ENCODE results near the gene ECM1.

The ECM1 gene

GRCh38 chr1:150543500-150544143 is 35.7 kb downstream of the ECM1 start:
- no peak overlapping the region for H3K23ac ChIP-seq (ENCODE audit: low read length in 2 of 2)
- no peak overlapping the region for H2BK12ac ChIP-seq (ENCODE audit: low read length in 2 of 2)
- no peak overlapping the region for H3K14ac ChIP-seq (ENCODE audit: low read length in 2 of 2)
- H3K36me3 ChIP-seq (ENCODE audit: control insufficient read depth in 1 of 2, insufficient read depth in 2 of 2, low read depth in 1 of 2, low read length in 2 of 2): no peaks in the 10 kb centered on the region
- H2BK5ac ChIP-seq (ENCODE audit: low read depth, low read length, poor library complexity, severe bottlenecking): no peak overlapping the region
- peaks cover 5% of the 10 kb centered on the region for H3K4me1 ChIP-seq (ENCODE audit: control insufficient read depth, insufficient read depth, low read depth, low read length)
- H3K18ac ChIP-seq (ENCODE audit: low read depth in 1 of 2, low read length in 2 of 2): no peak overlapping the region
- peak; percentile 28 for DNase-seq
- H3K79me1 ChIP-seq (replicated peaks; ENCODE audit: low read length, poor library complexity, severe bottlenecking): no peaks in the 10 kb centered on the region
- no peak overlapping the region for H3K27ac ChIP-seq (ENCODE audit: low read length, poor library complexity, severe bottlenecking)
- peak overlapping the region; percentile 54 for H4K8ac ChIP-seq (ENCODE audit: low read length)
- peak overlapping the region; percentile 32 for H2AK5ac ChIP-seq (ENCODE audit: low read length, severe bottlenecking)
- H3K9ac ChIP-seq (ENCODE audit: low read length): peak overlapping the region; percentile 68
- H3K4me3 ChIP-seq (ENCODE audit: insufficient read depth in 1 of 2, low read depth in 1 of 2, low read length in 2 of 2): peak overlapping the region in 1 of 2 experiments; percentile 27
- H3K4me2 ChIP-seq (ENCODE audit: low read length, poor library complexity, severe bottlenecking): no peak overlapping the region
- no peak overlapping the region for H2AFZ ChIP-seq (ENCODE audit: low read depth, low read length)
- no peak overlapping the region for H4K91ac ChIP-seq (ENCODE audit: low read length)
- no peak overlapping the region for H2BK120ac ChIP-seq (ENCODE audit: low read depth, low read length)
- no peaks in the 10 kb centered on the region for H3K9me3 ChIP-seq (ENCODE audit: control insufficient read depth, low read length)
- 97% methylated on average over 11 of the region's 13 CpGs for WGBS
- H3K27me3 ChIP-seq (ENCODE audit: control insufficient read depth in 1 of 2, insufficient read depth in 1 of 2, low read length in 2 of 2): no peaks in the 10 kb centered on the region
- no peak overlapping the region for H3K4ac ChIP-seq (ENCODE audit: low read depth in 1 of 2, low read length in 2 of 2)
- no peak overlapping the region for H2BK15ac ChIP-seq (ENCODE audit: low read depth, poor library complexity, severe bottlenecking)

DNA sequence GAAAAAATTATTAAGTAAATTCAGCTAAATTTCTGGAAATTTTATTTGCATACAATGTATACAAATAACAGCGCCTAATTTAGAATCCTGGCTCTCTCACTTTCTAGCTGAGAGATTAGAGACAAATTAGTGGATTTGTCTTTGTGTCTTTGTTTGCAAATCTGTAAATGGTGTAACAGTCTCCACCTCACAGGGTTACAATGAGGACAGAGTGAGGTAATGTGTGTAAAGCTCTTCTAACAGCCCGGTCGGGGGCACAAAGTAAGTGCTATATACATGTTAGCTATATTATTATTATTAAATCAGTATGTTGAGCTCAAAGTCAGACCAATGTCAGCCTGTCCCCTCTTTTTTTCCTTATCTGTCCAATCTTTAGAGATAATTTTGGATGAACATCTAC is 36.3 kb downstream of the ECM1 start:
- Histone ChIP-seq H3K27me3 (ENCODE audit: control insufficient read depth in 1 of 2, insufficient read depth in 1 of 2, low read length in 2 of 2) (no peaks in the 10 kb centered on the region), H3K36me3 (ENCODE audit: control insufficient read depth in 1 of 2, insufficient read depth in 2 of 2, low read depth in 1 of 2, low read length in 2 of 2) (no peaks in the 10 kb centered on the region), H2AK5ac (ENCODE audit: low read length, severe bottlenecking) (no peak overlapping the region), H2BK12ac (ENCODE audit: low read length in 2 of 2) (no peak overlapping the region), H3K9me3 (ENCODE audit: control insufficient read depth, low read length) (no peaks in the 10 kb centered on the region), H4K8ac (ENCODE audit: low read length) (no peak overlapping the region), H2BK5ac (ENCODE audit: low read depth, low read length, poor library complexity, severe bottlenecking) (no peak overlapping the region), H3K4ac (ENCODE audit: low read depth in 1 of 2, low read length in 2 of 2) (no peak overlapping the region), H3K4me2 (ENCODE audit: low read length, poor library complexity, severe bottlenecking) (no peak overlapping the region), H3K4me3 (ENCODE audit: insufficient read depth in 1 of 2, low read depth in 1 of 2, low read length in 2 of 2) (peak overlapping the region in 1 of 2 experiments; percentile 27), H3K4me1 (ENCODE audit: control insufficient read depth, insufficient read depth, low read depth, low read length) (peaks cover 7% of the 10 kb centered on the region), H4K91ac (ENCODE audit: low read length) (no peak overlapping the region), H2BK15ac (ENCODE audit: low read depth, poor library complexity, severe bottlenecking) (no peak overlapping the region), H3K27ac (ENCODE audit: low read length, poor library complexity, severe bottlenecking) (no peak overlapping the region), H3K18ac (ENCODE audit: low read depth in 1 of 2, low read length in 2 of 2) (no peak overlapping the region), H3K23ac (ENCODE audit: low read length in 2 of 2) (no peak overlapping the region), H3K14ac (ENCODE audit: low read length in 2 of 2) (no peak overlapping the region), H2BK120ac (ENCODE audit: low read depth, low read length) (no peak overlapping the region), H3K9ac (ENCODE audit: low read length) (peak overlapping the region; percentile 68), H2AFZ (ENCODE audit: low read depth, low read length) (no peak overlapping the region), H3K79me1 (replicated peaks; ENCODE audit: low read length, poor library complexity, severe bottlenecking) (no peaks in the 10 kb centered on the region)
- WGBS: 100% methylated on average over 1 of the region's 3 CpGs
- DNase-seq: peak; percentile 35

DNA sequence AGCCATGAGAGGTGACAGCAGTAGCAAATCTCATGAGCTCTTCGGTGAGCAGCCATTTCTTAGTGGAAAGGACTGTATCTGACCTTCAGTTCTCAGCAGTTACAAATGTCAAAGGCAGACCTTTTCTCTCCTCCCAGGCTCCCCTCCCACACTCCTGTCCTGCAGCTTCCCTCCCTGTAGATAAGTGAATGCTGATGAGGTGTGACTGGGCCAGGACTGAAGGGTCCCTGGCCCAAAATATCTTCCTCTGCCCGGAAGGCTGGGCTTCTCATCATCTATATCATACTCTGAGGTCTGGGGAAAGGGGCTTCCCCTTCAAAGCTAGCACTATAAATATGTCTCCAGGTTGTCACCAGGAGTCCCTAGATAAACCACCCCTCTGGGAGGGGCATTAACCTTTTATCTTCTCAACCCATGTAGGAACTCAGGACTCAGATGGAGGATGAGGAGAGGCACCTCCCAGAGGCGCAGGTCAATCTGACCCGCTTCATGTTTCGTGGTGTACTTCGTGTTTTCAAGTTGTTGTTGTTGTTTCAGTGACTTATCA is 37.6 kb downstream of the ECM1 start:
- Histone ChIP-seq H3K27me3 (ENCODE audit: control insufficient read depth in 1 of 2, insufficient read depth in 1 of 2, low read length in 2 of 2) (no peaks in the 10 kb centered on the region), H2BK15ac (ENCODE audit: low read depth, poor library complexity, severe bottlenecking) (no peak overlapping the region), H3K9ac (ENCODE audit: low read length) (no peak overlapping the region), H3K27ac (ENCODE audit: low read length, poor library complexity, severe bottlenecking) (no peak overlapping the region), H3K4me3 (ENCODE audit: insufficient read depth in 1 of 2, low read depth in 1 of 2, low read length in 2 of 2) (no peak overlapping the region), H4K8ac (ENCODE audit: low read length) (no peak overlapping the region), H4K91ac (ENCODE audit: low read length) (no peak overlapping the region), H3K18ac (ENCODE audit: low read depth in 1 of 2, low read length in 2 of 2) (no peak overlapping the region), H3K36me3 (ENCODE audit: control insufficient read depth in 1 of 2, insufficient read depth in 2 of 2, low read depth in 1 of 2, low read length in 2 of 2) (no peaks in the 10 kb centered on the region), H2AK5ac (ENCODE audit: low read length, severe bottlenecking) (no peak overlapping the region), H2BK12ac (ENCODE audit: low read length in 2 of 2) (no peak overlapping the region), H3K79me1 (replicated peaks; ENCODE audit: low read length, poor library complexity, severe bottlenecking) (no peaks in the 10 kb centered on the region), H3K23ac (ENCODE audit: low read length in 2 of 2) (no peak overlapping the region), H3K4me1 (ENCODE audit: control insufficient read depth, insufficient read depth, low read depth, low read length) (peaks cover 13% of the 10 kb centered on the region), H3K4me2 (ENCODE audit: low read length, poor library complexity, severe bottlenecking) (no peak overlapping the region), H3K9me3 (ENCODE audit: control insufficient read depth, low read length) (no peaks in the 10 kb centered on the region), H2BK120ac (ENCODE audit: low read depth, low read length) (no peak overlapping the region), H3K4ac (ENCODE audit: low read depth in 1 of 2, low read length in 2 of 2) (no peak overlapping the region), H3K14ac (ENCODE audit: low read length in 2 of 2) (no peak overlapping the region), H2BK5ac (ENCODE audit: low read depth, low read length, poor library complexity, severe bottlenecking) (no peak overlapping the region), H2AFZ (ENCODE audit: low read depth, low read length) (no peak overlapping the region)
- WGBS: 53% methylated on average over 2 of the region's 6 CpGs
- DNase-seq: peak; percentile 31

GRCh38 chr1:150546294-150546937 is 38.5 kb downstream of the ECM1 start:
- H3K4ac ChIP-seq (ENCODE audit: low read depth in 1 of 2, low read length in 2 of 2): no peak overlapping the region
- H3K27ac ChIP-seq (ENCODE audit: low read length, poor library complexity, severe bottlenecking): no peak overlapping the region
- no peak overlapping the region for H2BK120ac ChIP-seq (ENCODE audit: low read depth, low read length)
- H3K4me3 ChIP-seq (ENCODE audit: insufficient read depth in 1 of 2, low read depth in 1 of 2, low read length in 2 of 2): no peak overlapping the region
- no peak overlapping the region for H2BK12ac ChIP-seq (ENCODE audit: low read length in 2 of 2)
- H2AFZ ChIP-seq (ENCODE audit: low read depth, low read length): no peak overlapping the region
- H3K36me3 ChIP-seq (ENCODE audit: control insufficient read depth in 1 of 2, insufficient read depth in 2 of 2, low read depth in 1 of 2, low read length in 2 of 2): no peaks in the 10 kb centered on the region
- no peaks in the 10 kb centered on the region for H3K9me3 ChIP-seq (ENCODE audit: control insufficient read depth, low read length)
- DNase-seq: no peak
- no peak overlapping the region for H3K18ac ChIP-seq (ENCODE audit: low read depth in 1 of 2, low read length in 2 of 2)
- no peak overlapping the region for H4K8ac ChIP-seq (ENCODE audit: low read length)
- no peaks in the 10 kb centered on the region for H3K27me3 ChIP-seq (ENCODE audit: control insufficient read depth in 1 of 2, insufficient read depth in 1 of 2, low read length in 2 of 2)
- no peaks in the 10 kb centered on the region for H3K79me1 ChIP-seq (replicated peaks; ENCODE audit: low read length, poor library complexity, severe bottlenecking)
- H3K4me2 ChIP-seq (ENCODE audit: low read length, poor library complexity, severe bottlenecking): no peak overlapping the region
- no peak overlapping the region for H3K23ac ChIP-seq (ENCODE audit: low read length in 2 of 2)
- no peak overlapping the region for H2BK5ac ChIP-seq (ENCODE audit: low read depth, low read length, poor library complexity, severe bottlenecking)
- no peak overlapping the region for H3K14ac ChIP-seq (ENCODE audit: low read length in 2 of 2)
- H2BK15ac ChIP-seq (ENCODE audit: low read depth, poor library complexity, severe bottlenecking): no peak overlapping the region
- H4K91ac ChIP-seq (ENCODE audit: low read length): no peak overlapping the region
- WGBS: 96% methylated on average over 16 of the region's 16 CpGs
- peaks cover 13% of the 10 kb centered on the region for H3K4me1 ChIP-seq (ENCODE audit: control insufficient read depth, insufficient read depth, low read depth, low read length)
- no peak overlapping the region for H3K9ac ChIP-seq (ENCODE audit: low read length)
- no peak overlapping the region for H2AK5ac ChIP-seq (ENCODE audit: low read length, severe bottlenecking)

All from mesenchymal stem cell (in vitro differentiated cells and primary cell).